ENCODE measurements around the gene SRBD1.

SRBD1 gene

GRCh38 chr2:45586600-45586999, 24.5 kb downstream of the SRBD1 start:
- Mint-ChIP-seq H3K27ac (no peak overlapping the region), H3K36me3 (peaks cover 11% of the 10 kb centered on the region), H3K27me3 (no peaks in the 10 kb centered on the region), H3K4me3 (no peak overlapping the region), H3K4me1 (peaks cover 36% of the 10 kb centered on the region), H3K9me3 (no peaks in the 10 kb centered on the region)

DNA sequence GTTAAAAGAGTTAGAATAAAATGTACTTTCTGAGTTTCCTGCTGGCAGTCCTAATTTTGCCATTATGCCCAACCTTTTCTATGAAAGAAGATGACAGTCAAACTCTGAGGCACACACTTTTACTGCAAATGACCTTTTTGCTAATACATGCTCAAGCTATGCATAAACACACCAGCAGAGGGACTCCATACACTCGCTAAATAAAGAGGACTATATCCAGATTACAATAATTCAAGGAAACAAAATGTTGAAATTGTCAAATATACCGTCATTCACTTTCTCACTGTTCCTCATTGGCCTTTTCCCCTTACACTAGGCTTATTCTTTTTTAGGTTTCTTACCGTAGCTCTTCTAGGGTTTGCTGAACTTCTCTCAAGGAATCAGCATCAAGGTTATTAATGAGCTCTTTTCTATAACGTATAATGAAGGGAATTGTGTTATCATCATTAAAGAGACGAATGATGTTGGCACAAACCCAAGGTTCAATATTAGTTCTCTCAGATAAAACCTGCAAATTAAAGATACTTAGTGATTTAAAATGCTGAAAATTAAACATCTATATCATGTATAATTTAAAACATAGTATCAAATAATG, 25.7 kb downstream of the SRBD1 start:
- H3K36me3 Mint-ChIP-seq, result peaks cover 12% of the 10 kb centered on the region
- H3K27me3 Mint-ChIP-seq, result no peaks in the 10 kb centered on the region
- no peaks in the 10 kb centered on the region for H3K9me3 Mint-ChIP-seq
- H3K4me1 Mint-ChIP-seq, result peaks cover 26% of the 10 kb centered on the region
- H3K27ac Mint-ChIP-seq, result no peak overlapping the region
- H3K4me3 Mint-ChIP-seq, result no peak overlapping the region

GRCh38 chr2:45583977-45584376, 27.1 kb downstream of the SRBD1 start:
- H3K27ac Mint-ChIP-seq, result no peak overlapping the region
- peaks cover 15% of the 10 kb centered on the region for H3K4me1 Mint-ChIP-seq
- no peaks in the 10 kb centered on the region for H3K9me3 Mint-ChIP-seq
- H3K27me3 Mint-ChIP-seq, result no peaks in the 10 kb centered on the region
- no peak overlapping the region for H3K4me3 Mint-ChIP-seq
- peaks cover 6% of the 10 kb centered on the region for H3K36me3 Mint-ChIP-seq

DNA sequence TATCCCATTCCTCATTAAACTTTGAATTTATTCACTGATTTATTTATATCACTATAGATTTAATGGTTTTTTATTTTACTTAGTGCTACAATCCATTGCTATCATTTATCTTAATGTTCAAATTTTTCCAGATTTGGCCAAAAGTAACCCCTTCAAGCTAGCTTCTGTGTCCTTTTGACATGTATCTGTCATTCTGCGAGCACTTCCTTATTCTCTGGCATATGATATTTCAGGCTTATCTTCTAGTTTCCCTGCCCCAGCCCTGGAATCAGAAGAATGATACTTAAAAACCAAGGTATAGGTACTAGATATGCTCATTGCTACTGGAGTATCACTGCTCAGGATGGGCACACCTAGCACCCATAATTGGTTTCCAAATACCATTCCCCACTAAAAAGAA, 28.5 kb downstream of the SRBD1 start:
- no peaks in the 10 kb centered on the region for H3K27me3 Mint-ChIP-seq
- H3K4me3 Mint-ChIP-seq, result no peak overlapping the region
- H3K4me1 Mint-ChIP-seq, result peaks cover under 1% of the 10 kb centered on the region
- H3K27ac Mint-ChIP-seq, result no peak overlapping the region
- H3K36me3 Mint-ChIP-seq, result peaks cover 8% of the 10 kb centered on the region
- H3K9me3 Mint-ChIP-seq, result no peaks in the 10 kb centered on the region

- Mint-ChIP-seq H3K36me3 (peaks cover 20% of the 10 kb centered on the region), H3K9me3 (no peaks in the 10 kb centered on the region), H3K4me3 (no peak overlapping the region), H3K27me3 (no peaks in the 10 kb centered on the region), H3K4me1 (no peaks in the 10 kb centered on the region), H3K27ac (peak overlapping the region; percentile 62)
These were observed 32.8 kb downstream of the SRBD1 start for GRCh38 chr2:45578056-45578843.

- Mint-ChIP-seq H3K9me3 (no peaks in the 10 kb centered on the region), H3K36me3 (peaks cover 23% of the 10 kb centered on the region), H3K27me3 (no peaks in the 10 kb centered on the region), H3K4me1 (no peaks in the 10 kb centered on the region), H3K4me3 (no peak overlapping the region), H3K27ac (no peak overlapping the region)
These were observed 33.6 kb downstream of the SRBD1 start for GRCh38 chr2:45577441-45577840.

- Mint-ChIP-seq H3K27me3 (no peaks in the 10 kb centered on the region), H3K4me3 (no peak overlapping the region), H3K9me3 (peaks cover 6% of the 10 kb centered on the region)
These were observed 35.2 kb downstream of the SRBD1 start for GRCh38 chr2:45575881-45576280.

DNA sequence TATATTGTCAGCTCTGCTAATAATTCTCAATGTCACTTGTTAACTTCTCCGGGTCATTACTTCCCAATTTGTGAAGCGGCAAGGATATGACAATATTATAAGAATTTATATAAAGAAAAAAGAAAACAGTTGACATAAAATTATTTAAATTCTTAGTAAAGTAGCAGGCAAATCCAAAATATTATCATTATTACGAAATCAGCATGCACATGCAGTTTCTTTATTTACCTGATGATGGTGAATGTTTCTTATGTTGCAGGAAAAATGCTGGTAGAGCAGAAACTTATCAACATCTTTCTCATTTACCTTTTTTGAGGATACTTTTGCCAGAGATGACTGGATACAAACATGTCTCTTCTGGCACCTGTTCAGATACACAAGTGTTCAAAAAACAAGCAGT, 38.1 kb downstream of the SRBD1 start:
- H3K9me3 Mint-ChIP-seq, result peaks cover 6% of the 10 kb centered on the region
- H3K4me3 Mint-ChIP-seq, result no peak overlapping the region
- H3K27ac Mint-ChIP-seq, result no peak overlapping the region
- peaks cover 34% of the 10 kb centered on the region for H3K36me3 Mint-ChIP-seq
- no peaks in the 10 kb centered on the region for H3K27me3 Mint-ChIP-seq
- peaks cover 19% of the 10 kb centered on the region for H3K4me1 Mint-ChIP-seq

More at GRCh38 chr2:45575881-45576280, 35.2 kb downstream of the SRBD1 start:
- H3K4me1 Mint-ChIP-seq, result peaks cover 1% of the 10 kb centered on the region
- no peak overlapping the region for H3K27ac Mint-ChIP-seq
- H3K36me3 Mint-ChIP-seq, result peaks cover 27% of the 10 kb centered on the region

GRCh38 chr2:45571940-45572339, 39.1 kb downstream of the SRBD1 start:
- Mint-ChIP-seq H3K36me3 (peaks cover 28% of the 10 kb centered on the region), H3K27me3 (no peaks in the 10 kb centered on the region), H3K27ac (no peak overlapping the region), H3K4me3 (no peak overlapping the region), H3K9me3 (peaks cover 6% of the 10 kb centered on the region), H3K4me1 (peaks cover 23% of the 10 kb centered on the region)

DNA sequence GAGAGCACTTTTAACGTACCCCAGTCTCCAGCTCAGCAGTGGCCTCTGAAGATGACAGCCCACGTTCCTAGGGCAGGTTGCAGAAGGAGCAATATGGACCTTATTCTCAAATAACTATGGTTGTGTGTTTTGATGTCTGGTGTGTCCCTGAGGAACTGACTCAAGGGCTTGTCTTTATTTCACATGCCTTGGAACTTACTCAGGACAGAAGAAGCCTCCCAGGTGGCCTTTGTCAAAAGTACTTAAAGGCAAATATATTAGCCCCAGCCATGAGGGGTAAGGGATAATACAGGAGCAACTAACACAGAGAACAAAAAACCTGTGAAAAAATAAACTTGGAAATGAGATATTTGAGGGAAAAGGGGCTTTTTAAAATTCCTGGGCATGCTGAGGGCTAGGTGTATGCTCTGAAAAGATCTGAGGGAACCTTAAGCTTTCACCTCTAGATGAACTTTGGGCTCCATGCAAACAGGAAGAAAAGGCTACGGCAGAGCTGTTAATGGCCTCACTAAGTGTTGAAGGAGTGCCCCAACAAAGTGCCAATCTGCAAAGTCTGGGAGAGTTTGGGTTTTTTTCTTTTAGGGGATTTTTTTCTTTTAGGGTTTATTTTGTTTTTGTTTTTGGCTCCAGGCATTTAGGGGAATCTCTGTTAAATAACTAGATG, 40.3 kb downstream of the SRBD1 start:
- H3K36me3 Mint-ChIP-seq, result peaks cover 31% of the 10 kb centered on the region
- no peak overlapping the region for H3K27ac Mint-ChIP-seq
- H3K9me3 Mint-ChIP-seq, result peaks cover 6% of the 10 kb centered on the region
- H3K4me1 Mint-ChIP-seq, result peaks cover 29% of the 10 kb centered on the region
- H3K4me3 Mint-ChIP-seq, result no peak overlapping the region
- H3K27me3 Mint-ChIP-seq, result no peaks in the 10 kb centered on the region

GRCh38 chr2:45568935-45569334, 42.1 kb downstream of the SRBD1 start:
- Mint-ChIP-seq H3K27me3 (no peaks in the 10 kb centered on the region), H3K27ac (peak overlapping the region; percentile 35), H3K4me3 (peak overlapping the region; percentile 26), H3K4me1 (peaks cover 44% of the 10 kb centered on the region), H3K36me3 (peaks cover 29% of the 10 kb centered on the region), H3K9me3 (peaks cover 6% of the 10 kb centered on the region)

- Mint-ChIP-seq H3K9me3 (peaks cover 6% of the 10 kb centered on the region), H3K36me3 (peaks cover 29% of the 10 kb centered on the region), H3K4me1 (peaks cover 51% of the 10 kb centered on the region), H3K27ac (peak overlapping the region; percentile 96), H3K27me3 (no peaks in the 10 kb centered on the region), H3K4me3 (peak overlapping the region; percentile 83)
These were observed 42.9 kb downstream of the SRBD1 start for GRCh38 chr2:45567974-45568789.

DNA sequence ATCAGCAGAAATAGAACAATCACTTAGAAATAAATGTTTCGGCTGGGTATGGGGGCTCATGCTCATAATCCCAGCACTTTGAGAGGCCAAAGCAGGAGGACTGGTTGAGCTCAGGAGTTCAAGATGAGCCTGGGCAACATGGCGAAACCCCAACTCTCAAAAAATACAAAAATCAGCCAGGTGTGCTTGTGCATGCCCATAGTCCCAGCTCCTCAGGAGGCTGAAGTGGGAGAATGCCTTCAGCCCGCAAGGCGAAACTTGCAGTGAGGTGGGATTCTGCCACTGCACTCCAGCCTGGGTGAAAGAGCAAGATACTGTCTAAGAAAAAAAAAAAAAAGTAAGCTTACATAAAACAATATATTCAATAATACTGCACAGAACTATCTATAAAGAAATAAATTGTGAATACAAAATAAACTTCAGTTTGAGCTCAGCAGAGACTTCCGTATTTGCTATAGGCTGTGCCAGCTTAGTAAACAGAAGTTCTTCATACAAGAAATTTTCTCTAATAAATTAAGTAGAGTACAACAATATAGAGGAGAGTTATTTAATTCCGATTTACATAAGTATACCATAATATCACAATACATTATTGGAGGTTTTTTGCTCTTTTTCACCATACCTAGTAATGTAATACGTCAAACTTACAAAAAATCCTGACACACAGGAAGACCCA, 43.6 kb downstream of the SRBD1 start:
- no peaks in the 10 kb centered on the region for H3K27me3 Mint-ChIP-seq
- peaks cover 6% of the 10 kb centered on the region for H3K9me3 Mint-ChIP-seq
- peaks cover 51% of the 10 kb centered on the region for H3K4me1 Mint-ChIP-seq
- peaks cover 25% of the 10 kb centered on the region for H3K36me3 Mint-ChIP-seq
- peak overlapping the region; percentile 83 for H3K4me3 Mint-ChIP-seq
- H3K27ac Mint-ChIP-seq, result peak overlapping the region; percentile 96

DNA sequence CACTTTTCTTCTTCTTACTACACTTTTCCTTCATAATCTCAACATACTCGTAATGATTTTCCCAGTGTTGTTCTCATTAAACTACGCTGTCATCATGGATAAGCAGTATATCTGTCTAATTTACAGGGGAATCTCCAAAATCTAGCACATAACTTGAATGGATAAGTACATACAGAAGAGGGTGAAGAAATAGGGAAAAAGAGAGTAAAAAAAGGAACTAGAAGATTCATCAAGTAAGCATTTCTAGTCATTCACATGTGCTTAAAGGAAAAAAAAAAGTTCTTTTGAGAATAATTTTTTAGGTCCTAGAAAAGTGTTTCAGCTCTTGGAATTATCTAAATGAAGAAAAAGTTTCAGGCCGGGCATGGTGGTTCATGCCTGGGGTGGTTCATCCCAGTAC, 51.6 kb downstream of the SRBD1 start:
- Mint-ChIP-seq H3K27me3 (no peaks in the 10 kb centered on the region), H3K4me1 (peaks cover 25% of the 10 kb centered on the region), H3K27ac (no peak overlapping the region), H3K9me3 (no peaks in the 10 kb centered on the region), H3K4me3 (no peak overlapping the region), H3K36me3 (peaks cover 20% of the 10 kb centered on the region)

DNA sequence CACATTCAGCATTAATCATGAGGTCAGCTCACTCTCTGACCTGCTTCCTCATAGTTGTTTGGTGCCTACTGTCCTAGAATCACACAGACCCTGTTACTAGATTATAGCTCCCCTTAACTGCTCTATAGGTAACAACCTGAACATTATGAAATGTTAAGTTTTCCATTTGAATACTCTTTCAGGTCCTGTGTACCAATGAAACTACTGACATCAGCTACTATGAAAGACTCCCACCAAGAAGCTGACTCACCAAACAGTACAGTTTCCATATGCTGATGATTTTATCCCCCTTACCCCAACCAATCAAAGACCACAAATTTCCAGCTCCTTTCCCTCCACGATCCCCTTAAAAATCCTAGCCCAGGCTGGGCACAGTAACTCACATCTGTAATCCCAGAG, 56.3 kb downstream of the SRBD1 start:
- Mint-ChIP-seq H3K4me1 (peaks cover 26% of the 10 kb centered on the region), H3K4me3 (no peak overlapping the region), H3K27me3 (no peaks in the 10 kb centered on the region), H3K9me3 (no peaks in the 10 kb centered on the region), H3K27ac (peak overlapping the region; percentile 18), H3K36me3 (peaks cover 38% of the 10 kb centered on the region)
